ENCODE data around the gene EEF1G. TPM values are rescaled to one million over a fixed set of nuclear protein-coding genes. Genes with fewer than 3 reads are reported as not detected.

The EEF1G gene
- total RNA-seq, 4 donors from 2014 or later: 1,221 to 2,946 (median 2,495) TPM

DNA sequence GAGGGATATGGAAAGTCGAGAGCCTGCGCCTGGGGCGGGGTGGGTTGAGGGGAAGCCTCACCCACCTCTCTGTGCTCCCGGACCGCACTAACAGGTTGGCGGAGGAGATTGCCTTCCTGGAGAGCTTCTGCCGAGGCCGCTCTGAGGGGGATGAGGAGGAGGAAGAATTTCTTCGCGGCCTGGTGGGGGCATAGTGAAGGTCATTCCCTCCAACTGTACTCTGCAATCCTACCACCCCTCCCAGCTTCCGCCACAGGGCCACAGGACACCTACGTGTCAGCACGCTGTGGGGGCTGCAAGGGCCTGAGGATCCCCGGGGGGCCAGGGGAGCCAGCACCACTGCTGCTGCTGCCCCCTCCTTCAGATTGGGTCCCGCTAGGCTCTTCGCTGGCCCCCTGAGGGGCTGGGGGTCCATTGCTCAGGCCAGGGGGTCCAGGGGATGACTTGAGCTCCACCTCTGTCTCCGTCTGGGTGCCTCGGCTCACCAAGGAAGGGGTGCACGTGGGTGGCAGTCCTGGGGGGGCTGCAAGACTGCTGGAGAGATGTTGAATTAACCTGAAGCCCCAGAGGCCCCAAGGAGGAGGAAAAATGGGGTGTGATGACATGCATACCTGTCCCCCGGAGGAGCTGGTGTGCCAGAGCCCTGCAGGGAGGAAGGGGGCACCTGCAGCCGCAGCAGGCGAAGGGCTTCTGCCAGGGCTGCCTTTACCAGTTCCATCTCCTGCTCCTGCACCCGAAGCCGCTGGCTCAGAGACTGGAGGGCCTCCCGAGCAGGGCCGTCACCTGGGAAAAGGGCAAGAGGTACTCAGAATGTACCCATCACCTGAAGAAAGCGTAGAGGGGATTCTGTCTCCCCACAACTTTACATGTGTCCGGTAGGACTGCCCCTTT, 37.4 kb upstream of the EEF1G start:
- Histone ChIP-seq H3K4me1 (peaks cover 39% of the 10 kb centered on the region), H3K27ac (peak overlapping the region; percentile 94), H3K9me3 (no peaks in the 10 kb centered on the region), H3K4me3 (peak overlapping the region; percentile 88), H3K36me3 (peaks cover 39% of the 10 kb centered on the region), H3K27me3 (no peaks in the 10 kb centered on the region)
- DNase-seq (ENCODE audit: low spot score in 2 of 2): no peak
- TF ChIP-seq, protein P1, sequence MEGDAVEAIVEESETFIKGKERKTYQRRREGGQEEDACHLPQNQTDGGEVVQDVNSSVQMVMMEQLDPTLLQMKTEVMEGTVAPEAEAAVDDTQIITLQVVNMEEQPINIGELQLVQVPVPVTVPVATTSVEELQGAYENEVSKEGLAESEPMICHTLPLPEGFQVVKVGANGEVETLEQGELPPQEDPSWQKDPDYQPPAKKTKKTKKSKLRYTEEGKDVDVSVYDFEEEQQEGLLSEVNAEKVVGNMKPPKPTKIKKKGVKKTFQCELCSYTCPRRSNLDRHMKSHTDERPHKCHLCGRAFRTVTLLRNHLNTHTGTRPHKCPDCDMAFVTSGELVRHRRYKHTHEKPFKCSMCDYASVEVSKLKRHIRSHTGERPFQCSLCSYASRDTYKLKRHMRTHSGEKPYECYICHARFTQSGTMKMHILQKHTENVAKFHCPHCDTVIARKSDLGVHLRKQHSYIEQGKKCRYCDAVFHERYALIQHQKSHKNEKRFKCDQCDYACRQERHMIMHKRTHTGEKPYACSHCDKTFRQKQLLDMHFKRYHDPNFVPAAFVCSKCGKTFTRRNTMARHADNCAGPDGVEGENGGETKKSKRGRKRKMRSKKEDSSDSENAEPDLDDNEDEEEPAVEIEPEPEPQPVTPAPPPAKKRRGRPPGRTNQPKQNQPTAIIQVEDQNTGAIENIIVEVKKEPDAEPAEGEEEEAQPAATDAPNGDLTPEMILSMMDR (IDR thresholded peaks at IDR 0.05): no peak
- no peak for TF ChIP-seq EP300 (IDR thresholded peaks at IDR 0.05)
- no peak for TF ChIP-seq POLR2AphosphoS5 (IDR thresholded peaks at IDR 0.05)
- no peak for TF ChIP-seq POLR2A (IDR thresholded peaks at IDR 0.05)
- WGBS: 70% methylated on average over 24 of the region's 28 CpGs

DNA sequence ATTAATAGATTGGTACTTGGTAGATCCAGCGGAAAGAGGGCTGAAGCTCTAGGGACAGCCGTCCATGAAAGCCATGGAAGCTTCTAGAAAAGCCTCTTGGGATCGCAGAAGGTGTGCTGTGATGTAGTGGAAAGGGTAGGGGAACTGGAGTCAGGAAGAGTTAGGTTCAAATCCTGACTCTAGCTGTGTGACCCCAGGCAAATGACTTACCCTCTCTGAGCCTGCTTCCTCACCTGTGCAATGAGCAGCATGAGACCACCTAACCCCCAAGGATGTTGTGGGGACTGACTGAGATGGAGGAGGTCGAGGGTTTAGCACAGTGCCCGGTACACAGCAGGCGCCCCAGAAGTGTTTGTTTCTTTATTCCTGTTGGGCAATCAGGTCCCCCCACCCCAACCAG, 36.7 kb upstream of the EEF1G start:
- WGBS: 96% methylated on average over 5 of the region's 6 CpGs
- Histone ChIP-seq H3K4me3 (no peak overlapping the region), H3K36me3 (peaks cover 38% of the 10 kb centered on the region), H3K9me3 (no peaks in the 10 kb centered on the region), H3K4me1 (peaks cover 39% of the 10 kb centered on the region), H3K27ac (no peak overlapping the region), H3K27me3 (no peaks in the 10 kb centered on the region)
- TF ChIP-seq POLR2A (IDR thresholded peaks at IDR 0.05) (no peak), EP300 (IDR thresholded peaks at IDR 0.05) (no peak), POLR2AphosphoS5 (IDR thresholded peaks at IDR 0.05) (no peak)
- TF ChIP-seq, protein P1 (IDR thresholded peaks at IDR 0.05): no peak
- no peak for DNase-seq (ENCODE audit: low spot score in 2 of 2)

DNA sequence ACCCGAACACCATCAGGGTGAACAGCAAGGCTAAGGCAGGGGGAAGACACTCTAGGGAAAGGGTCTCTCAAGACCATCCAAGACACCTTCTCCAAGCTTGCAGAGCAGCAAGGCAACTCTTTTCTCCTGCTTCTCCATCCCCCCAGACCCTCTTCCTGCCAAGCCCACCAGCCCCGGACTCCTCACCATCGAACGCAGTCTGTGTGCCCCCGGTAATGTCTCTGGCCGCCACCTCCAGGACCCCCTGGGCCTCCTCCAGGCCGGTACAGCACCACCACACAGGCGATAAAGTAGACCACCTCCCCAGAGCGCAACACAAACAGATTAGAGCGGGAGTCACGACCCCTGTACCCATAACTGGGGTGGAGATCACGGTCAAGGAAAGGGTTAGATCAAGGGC, 35.1 kb upstream of the EEF1G start:
- H3K4me3 ChIP-seq: no peak overlapping the region
- H3K36me3 ChIP-seq: peaks cover 38% of the 10 kb centered on the region
- H3K4me1 ChIP-seq: peaks cover 30% of the 10 kb centered on the region
- no peaks in the 10 kb centered on the region for H3K27me3 ChIP-seq
- WGBS: 97% methylated on average over 12 of the region's 12 CpGs
- TF ChIP-seq, protein P1 (IDR thresholded peaks at IDR 0.05): no peak
- TF ChIP-seq EP300 (IDR thresholded peaks at IDR 0.05) (no peak), POLR2A (IDR thresholded peaks at IDR 0.05) (no peak), POLR2AphosphoS5 (IDR thresholded peaks at IDR 0.05) (no peak)
- no peak for DNase-seq (ENCODE audit: low spot score in 2 of 2)
- H3K9me3 ChIP-seq: no peaks in the 10 kb centered on the region
- no peak overlapping the region for H3K27ac ChIP-seq

DNA sequence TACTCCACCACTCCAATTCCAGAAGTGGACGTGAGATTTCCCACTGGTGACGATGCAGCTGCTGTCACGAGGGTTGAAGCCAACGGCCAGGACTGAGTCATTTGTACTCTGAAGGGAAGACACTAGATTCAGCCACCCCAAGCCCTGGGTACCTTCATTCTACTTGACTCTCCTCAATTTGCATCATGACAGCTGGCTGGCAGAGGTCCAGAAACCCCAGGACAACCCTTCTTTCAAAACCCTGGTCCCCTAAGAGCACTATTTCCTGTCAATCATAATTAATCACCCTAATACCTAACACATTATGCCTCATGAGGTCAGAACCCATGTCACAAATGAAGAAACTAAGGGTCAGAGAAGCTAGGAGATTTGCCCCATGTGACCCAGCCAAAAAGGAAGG, 34.0 kb upstream of the EEF1G start:
- no peak overlapping the region for H3K27ac ChIP-seq
- H3K27me3 ChIP-seq: no peaks in the 10 kb centered on the region
- H3K36me3 ChIP-seq: peaks cover 38% of the 10 kb centered on the region
- H3K4me1 ChIP-seq: peaks cover 31% of the 10 kb centered on the region
- TF ChIP-seq, protein P1 (IDR thresholded peaks at IDR 0.05): no peak
- no peak for TF ChIP-seq POLR2AphosphoS5 (IDR thresholded peaks at IDR 0.05)
- 79% methylated on average over 4 of the region's 4 CpGs for WGBS
- no peak for DNase-seq (ENCODE audit: low spot score in 2 of 2)
- no peaks in the 10 kb centered on the region for H3K9me3 ChIP-seq
- no peak overlapping the region for H3K4me3 ChIP-seq

DNA sequence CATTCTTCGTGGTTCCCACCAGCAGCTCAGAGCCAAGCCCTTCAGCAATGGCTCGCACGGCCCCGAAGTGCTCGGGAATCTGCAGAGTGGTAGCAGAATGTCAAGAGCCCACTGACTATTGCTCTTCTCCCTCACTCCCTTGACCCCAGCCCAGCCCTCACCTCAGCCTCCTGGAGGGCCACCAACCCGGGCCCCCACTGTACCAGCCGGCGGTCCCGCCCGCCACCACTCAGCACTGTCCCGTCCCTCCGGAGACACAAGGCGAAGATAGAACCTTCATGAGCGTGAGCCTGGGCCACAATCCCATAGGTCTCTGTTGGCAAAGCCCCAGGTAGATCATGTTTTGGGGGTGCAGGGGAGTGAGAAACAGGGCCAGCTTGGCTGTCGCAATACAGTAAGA, 32.2 kb upstream of the EEF1G start:
- 96% methylated on average over 9 of the region's 15 CpGs for WGBS
- Histone ChIP-seq H3K27ac (no peak overlapping the region), H3K36me3 (peaks cover 38% of the 10 kb centered on the region), H3K4me1 (peaks cover 26% of the 10 kb centered on the region), H3K9me3 (no peaks in the 10 kb centered on the region), H3K27me3 (no peaks in the 10 kb centered on the region), H3K4me3 (no peak overlapping the region)
- TF ChIP-seq POLR2AphosphoS5 (IDR thresholded peaks at IDR 0.05) (no peak), EP300 (IDR thresholded peaks at IDR 0.05) (no peak), POLR2A (IDR thresholded peaks at IDR 0.05) (no peak)
- TF ChIP-seq, protein P1 (IDR thresholded peaks at IDR 0.05): no peak
- DNase-seq (ENCODE audit: low spot score in 2 of 2): no peak
